Measurements from ENCODE around the gene MAS1L.

DNA sequence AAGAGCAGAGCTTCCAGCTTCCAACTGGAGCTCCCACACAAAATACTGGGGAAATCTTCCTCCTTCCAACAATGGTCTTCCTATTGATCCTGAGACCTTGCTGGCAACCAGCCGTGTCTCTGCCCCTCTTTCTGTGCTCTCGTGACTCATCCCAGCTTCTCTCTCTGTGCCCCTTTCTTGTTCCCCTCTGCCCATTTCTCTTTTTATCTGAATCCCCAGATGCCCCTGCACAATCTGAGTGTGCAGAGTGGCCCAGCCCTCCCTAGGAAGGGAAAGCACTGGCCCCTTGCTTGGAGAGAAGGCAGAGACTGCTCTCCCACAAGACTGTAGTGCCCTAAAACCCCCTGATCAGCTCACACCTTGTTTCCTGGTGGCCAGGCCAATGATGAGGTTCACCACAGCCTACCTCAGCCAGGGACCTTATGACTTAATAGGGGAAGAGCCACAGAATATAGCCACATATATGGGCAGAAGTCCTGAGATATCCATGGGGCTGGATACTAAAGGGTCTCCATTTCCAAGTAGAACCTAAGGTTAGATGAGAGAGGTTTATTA lies 23.1 kb upstream of the MAS1L start:
- TF ChIP-seq CTCF (IDR thresholded peaks at IDR 0.05) (no peak), ZFX (IDR thresholded peaks at IDR 0.05; ENCODE audit: borderline replicate concordance) (no peak)
